ENCODE measurements around the gene RAD9A. TPM values are rescaled to one million over a fixed set of nuclear protein-coding genes. Genes with fewer than 3 reads are reported as not detected.
"Not testable (repeated sequence)": the region's sequence is repeated elsewhere in the genome, so short reads cannot be mapped to it uniquely, and the experiment has no call there.

The RAD9A gene
- total and polyA plus RNA-seq, 2 donors (not counting 1 experiment from before 2014, with no cell fraction given): 3.5 to 3.8 TPM

DNA sequence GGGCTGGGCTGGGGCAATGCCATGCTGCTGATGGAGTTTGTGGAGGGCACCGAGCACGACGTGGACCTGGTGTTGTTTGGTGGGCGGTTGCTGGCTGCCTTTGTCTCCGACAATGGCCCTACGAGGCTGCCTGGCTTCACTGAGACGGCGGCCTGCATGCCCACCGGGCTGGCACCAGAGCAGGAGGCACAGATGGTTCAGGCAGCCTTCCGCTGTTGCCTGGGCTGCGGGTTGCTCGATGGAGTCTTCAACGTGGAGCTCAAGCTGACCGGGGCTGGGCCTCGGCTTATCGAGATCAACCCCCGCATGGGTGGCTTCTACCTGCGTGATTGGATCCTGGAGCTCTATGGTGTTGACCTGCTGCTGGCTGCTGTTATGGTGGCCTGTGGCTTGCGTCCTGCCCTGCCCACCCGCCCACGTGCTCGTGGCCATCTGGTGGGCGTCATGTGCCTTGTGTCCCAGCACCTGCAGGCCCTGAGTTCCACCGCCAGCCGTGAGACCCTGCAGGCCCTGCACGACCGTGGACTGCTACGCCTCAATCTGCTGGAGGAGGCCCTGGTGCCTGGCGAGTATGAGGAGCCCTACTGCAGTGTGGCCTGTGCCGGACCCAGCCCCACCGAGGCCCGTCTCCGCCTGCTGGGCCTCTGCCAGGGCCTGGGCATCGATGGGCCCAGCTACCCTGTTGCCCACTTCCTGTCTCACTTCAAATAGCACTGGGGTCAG is 32.3 kb downstream of the RAD9A start:
- Histone ChIP-seq H3K36me3 (ENCODE audit: control insufficient read depth, insufficient read depth, low read length) (no peaks in the 10 kb centered on the region), H3K79me2 (ENCODE audit: control insufficient read depth, insufficient read depth, low read length) (peaks cover 5% of the 10 kb centered on the region), H3K4me2 (ENCODE audit: extremely low read depth, insufficient read depth, low read length) (no peak overlapping the region), H3K4me3 (replicated peaks in 1 of 4; ENCODE audit: control extremely low read depth in 1 of 4, insufficient read depth in 1 of 4, low read depth in 3 of 4, low read length in 4 of 4) (no peak overlapping the region), H3K27me3 (ENCODE audit: control insufficient read depth, insufficient read depth, low read length) (no peaks in the 10 kb centered on the region), H3K27ac (ENCODE audit: insufficient read depth, low read length) (no peak overlapping the region), H2AFZ (ENCODE audit: low read length) (no peak overlapping the region), H3K9ac (ENCODE audit: insufficient read depth, low read length) (no peak overlapping the region), H3K9me3 (ENCODE audit: control insufficient read depth, insufficient read depth, low read depth, low read length) (no peaks in the 10 kb centered on the region), H3K4me1 (ENCODE audit: control insufficient read depth, extremely low read depth, insufficient read depth, low read length) (peaks cover 5% of the 10 kb centered on the region), H4K20me1 (ENCODE audit: control insufficient read depth, extremely low read depth, insufficient read depth, low read length) (no peaks in the 10 kb centered on the region)
- TF ChIP-seq, protein P1, sequence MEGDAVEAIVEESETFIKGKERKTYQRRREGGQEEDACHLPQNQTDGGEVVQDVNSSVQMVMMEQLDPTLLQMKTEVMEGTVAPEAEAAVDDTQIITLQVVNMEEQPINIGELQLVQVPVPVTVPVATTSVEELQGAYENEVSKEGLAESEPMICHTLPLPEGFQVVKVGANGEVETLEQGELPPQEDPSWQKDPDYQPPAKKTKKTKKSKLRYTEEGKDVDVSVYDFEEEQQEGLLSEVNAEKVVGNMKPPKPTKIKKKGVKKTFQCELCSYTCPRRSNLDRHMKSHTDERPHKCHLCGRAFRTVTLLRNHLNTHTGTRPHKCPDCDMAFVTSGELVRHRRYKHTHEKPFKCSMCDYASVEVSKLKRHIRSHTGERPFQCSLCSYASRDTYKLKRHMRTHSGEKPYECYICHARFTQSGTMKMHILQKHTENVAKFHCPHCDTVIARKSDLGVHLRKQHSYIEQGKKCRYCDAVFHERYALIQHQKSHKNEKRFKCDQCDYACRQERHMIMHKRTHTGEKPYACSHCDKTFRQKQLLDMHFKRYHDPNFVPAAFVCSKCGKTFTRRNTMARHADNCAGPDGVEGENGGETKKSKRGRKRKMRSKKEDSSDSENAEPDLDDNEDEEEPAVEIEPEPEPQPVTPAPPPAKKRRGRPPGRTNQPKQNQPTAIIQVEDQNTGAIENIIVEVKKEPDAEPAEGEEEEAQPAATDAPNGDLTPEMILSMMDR (conservative IDR thresholded peaks at IDR 0.05 in 1 of 2, IDR thresholded peaks at IDR 0.05 in 1 of 2; ENCODE audit: low read depth in 1 of 2, low read length in 2 of 2): no peak
- TF ChIP-seq EZH2 (IDR thresholded peaks at IDR 0.05; ENCODE audit: low read length, missing control alignments): no peak
- no peak for DNase-seq (ENCODE audit: low read depth in 2 of 2)

DNA sequence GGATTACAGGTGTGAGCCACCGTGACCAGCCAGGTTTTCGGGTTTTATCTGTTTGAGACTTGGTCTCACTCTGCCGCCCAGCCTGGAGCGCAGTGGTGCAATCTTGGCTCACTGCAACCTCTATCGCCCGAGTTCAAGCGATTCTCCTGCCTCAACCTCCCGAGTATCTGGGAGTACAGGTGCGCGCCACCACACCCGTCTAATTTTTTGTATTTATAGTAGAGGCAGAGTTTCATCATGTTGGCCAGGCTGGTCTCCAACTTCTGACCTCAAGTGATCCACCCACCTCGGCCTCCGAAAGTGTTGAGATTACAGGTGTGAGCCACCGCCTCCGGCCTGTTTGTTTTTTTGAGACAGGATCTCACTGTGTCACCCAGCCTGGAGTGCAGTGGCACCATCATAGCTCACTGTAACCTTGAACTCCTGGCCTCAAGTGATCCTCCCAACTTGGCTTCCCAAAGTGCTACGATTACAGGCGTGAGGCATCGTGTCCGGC is 35.6 kb downstream of the RAD9A start:
- DNase-seq (ENCODE audit: low read depth in 2 of 2); H4K20me1 ChIP-seq (ENCODE audit: control insufficient read depth, extremely low read depth, insufficient read depth, low read length); H3K27me3 ChIP-seq (ENCODE audit: control insufficient read depth, insufficient read depth, low read length); H3K36me3 ChIP-seq (ENCODE audit: control insufficient read depth, insufficient read depth, low read length); H3K79me2 ChIP-seq (ENCODE audit: control insufficient read depth, insufficient read depth, low read length); H3K4me1 ChIP-seq (ENCODE audit: control insufficient read depth, extremely low read depth, insufficient read depth, low read length); H3K9me3 ChIP-seq (ENCODE audit: control insufficient read depth, insufficient read depth, low read depth, low read length): not testable (repeated sequence)
- Histone ChIP-seq H3K4me2 (ENCODE audit: extremely low read depth, insufficient read depth, low read length) (peak overlapping the region; percentile 49), H2AFZ (ENCODE audit: low read length) (peak overlapping the region; percentile 65), H3K27ac (ENCODE audit: insufficient read depth, low read length) (peak overlapping the region; percentile 62), H3K9ac (ENCODE audit: insufficient read depth, low read length) (peak overlapping the region; percentile 51), H3K4me3 (replicated peaks in 1 of 4; ENCODE audit: control extremely low read depth in 1 of 4, insufficient read depth in 1 of 4, low read depth in 3 of 4, low read length in 4 of 4) (peak overlapping the region; percentile 62 to 93 (median 87))

DNA sequence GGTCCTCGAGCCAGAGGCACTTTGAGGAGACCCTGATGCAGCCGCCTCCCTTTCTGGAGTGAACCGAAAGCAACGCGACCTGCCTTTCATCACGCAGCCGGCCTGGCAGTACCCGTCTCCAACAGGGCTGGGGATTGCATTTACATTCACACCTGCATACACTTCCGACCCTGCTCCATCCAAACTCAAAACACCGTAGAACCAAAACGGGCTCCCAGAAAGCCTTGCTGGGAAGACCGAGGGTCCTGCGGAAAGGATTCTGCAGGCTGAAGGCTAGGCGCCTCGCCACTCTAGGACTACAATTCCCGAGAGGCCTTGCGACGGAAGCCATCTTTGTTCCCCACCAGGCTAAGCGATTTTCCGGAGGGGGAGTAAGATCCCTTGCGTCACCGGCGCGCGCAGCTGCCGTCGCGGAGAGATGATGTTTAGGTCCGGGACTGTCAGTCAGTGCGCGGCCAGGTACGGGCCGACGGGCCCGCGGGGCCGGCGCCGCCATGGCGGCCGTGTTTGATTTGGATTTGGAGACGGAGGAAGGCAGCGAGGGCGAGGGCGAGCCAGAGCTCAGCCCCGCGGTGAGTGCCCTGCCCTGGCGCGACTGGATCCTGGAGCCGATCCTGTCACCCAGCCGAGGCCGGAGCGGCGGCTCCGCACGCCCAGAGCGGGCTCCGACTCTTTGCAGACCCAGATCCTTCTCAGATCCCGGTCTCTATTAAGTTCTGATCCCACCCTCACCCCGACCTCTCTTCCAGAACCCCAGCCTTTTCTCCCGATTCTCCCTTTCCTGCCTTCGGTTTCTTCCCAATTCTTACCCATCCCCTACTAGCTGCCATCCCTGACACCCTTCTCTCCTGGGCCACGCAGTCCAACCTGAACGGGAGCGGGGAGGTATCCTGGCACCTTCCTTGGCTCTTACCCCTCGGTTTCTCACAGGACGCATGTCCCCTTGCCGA is 36.5 kb downstream of the RAD9A start, which contains the start of gene RPS6KB2:
Gene RPS6KB2 (plus strand): TSS at position 443 of the 950 bp plus-strand sequence. CDS start 52 bp downstream, at position 495.
- TF ChIP-seq EZH2 (IDR thresholded peaks at IDR 0.05; ENCODE audit: low read length, missing control alignments): no peak
- TF ChIP-seq, protein P1 (conservative IDR thresholded peaks at IDR 0.05 in 1 of 2, IDR thresholded peaks at IDR 0.05 in 1 of 2; ENCODE audit: low read depth in 1 of 2, low read length in 2 of 2): no peak
- peak within 1 kb of the TSS; percentile 68 for H2AFZ ChIP-seq (ENCODE audit: low read length)
- peak within 1 kb of the TSS; percentile 62 for H3K27ac ChIP-seq (ENCODE audit: insufficient read depth, low read length)
- no peaks in the 10 kb centered on the region for H3K27me3 ChIP-seq (ENCODE audit: control insufficient read depth, insufficient read depth, low read length)
- H3K9me3 ChIP-seq (ENCODE audit: control insufficient read depth, insufficient read depth, low read depth, low read length): no peaks in the 10 kb centered on the region
- H3K9ac ChIP-seq (ENCODE audit: insufficient read depth, low read length): peak within 1 kb of the TSS; percentile 90
- no peaks in the 10 kb centered on the region for H4K20me1 ChIP-seq (ENCODE audit: control insufficient read depth, extremely low read depth, insufficient read depth, low read length)
- peak within 1 kb of the TSS; percentile 62 to 93 (median 87) for H3K4me3 ChIP-seq (replicated peaks in 1 of 4; ENCODE audit: control extremely low read depth in 1 of 4, insufficient read depth in 1 of 4, low read depth in 3 of 4, low read length in 4 of 4)
- DNase-seq (ENCODE audit: low read depth in 2 of 2): peak; percentile 94 to 98
- H3K36me3 ChIP-seq (ENCODE audit: control insufficient read depth, insufficient read depth, low read length): peaks cover 13% of the 10 kb centered on the region
- H3K79me2 ChIP-seq (ENCODE audit: control insufficient read depth, insufficient read depth, low read length): peaks cover 10% of the 10 kb centered on the region
- peaks cover 2% of the 10 kb centered on the region for H3K4me1 ChIP-seq (ENCODE audit: control insufficient read depth, extremely low read depth, insufficient read depth, low read length)
- peak within 1 kb of the TSS; percentile 93 for H3K4me2 ChIP-seq (ENCODE audit: extremely low read depth, insufficient read depth, low read length)

Measured in fibroblast of lung (primary cell).